ENCODE results near the gene AK2.

AK2 gene

GRCh38 chr1:33021567-33022431, 14.9 kb downstream of the AK2 start:
- no peak for DNase-seq

GRCh38 chr1:33018112-33018511, 18.6 kb downstream of the AK2 start:
- no peak for DNase-seq

GRCh38 chr1:33017175-33017574, 19.5 kb downstream of the AK2 start:
- no peak for DNase-seq

- no peak for DNase-seq
These were observed 21.5 kb downstream of the AK2 start for GRCh38 chr1:33015216-33015615.

GRCh38 chr1:33014464-33015163, 22.1 kb downstream of the AK2 start:
- DNase-seq = no peak

GRCh38 chr1:33013791-33014190, 22.9 kb downstream of the AK2 start:
- no peak for DNase-seq

GRCh38 chr1:33012165-33012564, 24.5 kb downstream of the AK2 start:
- DNase-seq = no peak

GRCh38 chr1:33010932-33011731, 25.6 kb downstream of the AK2 start:
- no peak for DNase-seq

GRCh38 chr1:33009561-33009960, 27.1 kb downstream of the AK2 start:
- no peak for DNase-seq

- DNase-seq = no peak
These were observed 28.4 kb downstream of the AK2 start for GRCh38 chr1:33008051-33008914.

GRCh38 chr1:33007190-33008050, 29.3 kb downstream of the AK2 start:
- DNase-seq = no peak

GRCh38 chr1:33005838-33006421, 30.8 kb downstream of the AK2 start:
- no peak for DNase-seq

- no peak for DNase-seq
These were observed 31.4 kb downstream of the AK2 start for GRCh38 chr1:33005117-33005837.

GRCh38 chr1:33004613-33005012, 32.1 kb downstream of the AK2 start:
- DNase-seq = no peak

- DNase-seq = no peak
These were observed 33.0 kb downstream of the AK2 start for GRCh38 chr1:33003657-33004056.

- DNase-seq = no peak
These were observed 34.7 kb downstream of the AK2 start for GRCh38 chr1:33002006-33002405.

GRCh38 chr1:33001282-33001681, 35.4 kb downstream of the AK2 start:
- DNase-seq = no peak

- DNase-seq = no peak
These were observed 36.2 kb downstream of the AK2 start for GRCh38 chr1:33000427-33001026.

GRCh38 chr1:32998997-32999396, 37.7 kb downstream of the AK2 start:
- DNase-seq = no peak

GRCh38 chr1:32998064-32998463, 38.6 kb downstream of the AK2 start:
- DNase-seq = no peak

Data from T-helper 9 cell (primary cell).